GM12875 (cell line): ENCODE data around the gene CELF6.

Experiments
- H3K4me3 ChIP-seq: one replicate; pipeline ENCODE4 v1.5.1; 2011; ENCODE audit warnings: low read depth, low read length, control low read depth
- TF ChIP-seq, protein P1 (sequence below): IDR thresholded peaks from 2 replicates; pipeline ENCODE4 v1.5.1; 2011; ENCODE audit warnings: low read depth, mild to moderate bottlenecking, control low read depth, inconsistent platforms, low read length, moderate library complexity, borderline replicate concordance; ENCODE audit not compliant: insufficient read depth

Gene CELF6

DNA sequence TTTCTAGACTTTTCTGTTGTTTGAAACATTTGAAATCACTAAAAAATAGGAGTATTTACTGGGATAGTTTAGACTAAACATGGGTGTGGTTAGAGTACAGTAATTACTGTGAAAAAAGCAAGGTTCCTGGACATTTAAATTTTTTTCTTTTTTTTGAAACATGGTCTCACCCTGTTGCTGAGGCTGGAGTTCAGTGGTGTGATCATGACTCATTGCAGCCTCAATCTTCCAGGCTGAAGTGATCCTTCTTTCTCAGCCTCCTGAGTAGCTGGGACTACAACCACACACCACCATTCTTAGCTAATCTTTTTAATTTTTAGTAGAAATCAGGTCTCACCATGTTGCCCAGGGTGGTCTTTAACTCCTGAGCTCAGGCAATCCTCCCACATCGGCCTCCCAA lies 20.4 kb upstream of the CELF6 start:
- no peak overlapping the region for H3K4me3 ChIP-seq
- TF ChIP-seq, protein P1, sequence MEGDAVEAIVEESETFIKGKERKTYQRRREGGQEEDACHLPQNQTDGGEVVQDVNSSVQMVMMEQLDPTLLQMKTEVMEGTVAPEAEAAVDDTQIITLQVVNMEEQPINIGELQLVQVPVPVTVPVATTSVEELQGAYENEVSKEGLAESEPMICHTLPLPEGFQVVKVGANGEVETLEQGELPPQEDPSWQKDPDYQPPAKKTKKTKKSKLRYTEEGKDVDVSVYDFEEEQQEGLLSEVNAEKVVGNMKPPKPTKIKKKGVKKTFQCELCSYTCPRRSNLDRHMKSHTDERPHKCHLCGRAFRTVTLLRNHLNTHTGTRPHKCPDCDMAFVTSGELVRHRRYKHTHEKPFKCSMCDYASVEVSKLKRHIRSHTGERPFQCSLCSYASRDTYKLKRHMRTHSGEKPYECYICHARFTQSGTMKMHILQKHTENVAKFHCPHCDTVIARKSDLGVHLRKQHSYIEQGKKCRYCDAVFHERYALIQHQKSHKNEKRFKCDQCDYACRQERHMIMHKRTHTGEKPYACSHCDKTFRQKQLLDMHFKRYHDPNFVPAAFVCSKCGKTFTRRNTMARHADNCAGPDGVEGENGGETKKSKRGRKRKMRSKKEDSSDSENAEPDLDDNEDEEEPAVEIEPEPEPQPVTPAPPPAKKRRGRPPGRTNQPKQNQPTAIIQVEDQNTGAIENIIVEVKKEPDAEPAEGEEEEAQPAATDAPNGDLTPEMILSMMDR: no peak

DNA sequence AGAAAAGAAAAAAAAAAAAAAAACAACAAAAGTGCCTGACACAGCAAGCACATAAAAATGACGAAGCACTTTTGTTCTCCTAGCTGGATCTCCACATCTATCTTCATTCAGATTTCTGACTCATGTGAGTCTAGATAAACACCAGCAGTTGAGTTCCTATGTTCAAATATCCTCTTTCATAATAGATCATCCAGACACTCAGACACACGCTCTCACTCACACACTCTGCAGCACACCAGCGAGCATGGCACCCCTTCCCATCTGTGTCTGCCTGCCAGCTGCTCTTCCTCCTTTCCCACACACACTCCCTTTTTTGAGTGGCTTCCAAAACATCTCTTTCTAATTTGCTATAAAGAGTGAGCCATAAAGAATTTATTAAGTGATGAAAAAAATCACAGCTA lies 19.8 kb upstream of the CELF6 start:
- no peak overlapping the region for H3K4me3 ChIP-seq
- TF ChIP-seq, protein P1: no peak

DNA sequence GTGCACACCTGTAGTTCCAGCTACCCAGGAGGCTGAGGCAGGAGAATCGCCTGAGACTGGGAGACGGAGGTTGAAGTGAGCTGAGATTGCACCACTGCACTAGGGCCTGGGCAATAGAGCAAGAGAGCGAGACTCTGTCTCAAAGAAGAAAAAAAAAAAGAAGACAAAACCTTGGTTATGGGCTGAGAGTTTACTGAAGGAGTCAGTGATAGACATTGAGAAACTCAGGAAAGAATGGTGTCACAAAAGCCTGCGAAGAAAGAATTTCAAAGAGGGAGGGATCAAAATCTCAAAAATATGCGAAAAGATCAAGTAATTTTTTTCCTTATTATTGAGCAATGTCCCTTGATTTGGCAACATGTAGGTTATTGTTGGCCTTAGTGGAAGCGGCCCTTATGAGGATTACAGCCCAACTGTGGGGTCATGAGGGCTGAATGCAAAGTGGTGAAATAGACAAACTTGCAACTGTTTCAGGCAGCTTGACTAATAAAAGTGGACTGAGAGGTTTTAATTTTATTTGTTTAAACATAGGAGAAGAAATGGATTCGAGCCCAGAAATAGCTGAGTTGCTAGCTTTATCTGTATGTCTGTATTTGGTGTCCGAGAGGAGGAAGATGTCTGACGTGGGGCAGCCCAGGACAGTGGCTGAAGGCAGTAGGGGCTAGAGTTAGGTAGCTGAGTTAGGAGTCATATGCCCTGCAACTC lies 18.8 kb upstream of the CELF6 start:
- TF ChIP-seq, protein P1: no peak
- H3K4me3 ChIP-seq: no peak overlapping the region

DNA sequence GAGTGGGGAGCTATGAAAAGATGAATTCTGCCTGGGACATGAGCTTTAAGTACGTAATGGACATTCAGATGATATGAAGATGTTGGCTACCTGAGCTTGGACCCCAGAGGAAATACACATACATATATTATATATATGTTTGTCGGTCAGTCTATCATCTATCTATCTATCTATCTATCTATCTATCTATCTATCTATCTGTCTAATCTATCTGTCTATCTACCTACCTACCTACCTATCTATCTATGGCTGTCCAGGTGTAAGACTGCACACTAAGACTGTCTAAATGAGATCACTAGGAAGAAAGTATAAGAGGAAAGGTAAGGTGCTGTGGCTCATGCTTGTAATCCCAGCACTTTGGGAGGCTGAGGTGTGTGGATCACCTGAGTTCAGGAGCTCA lies 18.2 kb upstream of the CELF6 start:
- TF ChIP-seq, protein P1: no peak
- no peak overlapping the region for H3K4me3 ChIP-seq

DNA sequence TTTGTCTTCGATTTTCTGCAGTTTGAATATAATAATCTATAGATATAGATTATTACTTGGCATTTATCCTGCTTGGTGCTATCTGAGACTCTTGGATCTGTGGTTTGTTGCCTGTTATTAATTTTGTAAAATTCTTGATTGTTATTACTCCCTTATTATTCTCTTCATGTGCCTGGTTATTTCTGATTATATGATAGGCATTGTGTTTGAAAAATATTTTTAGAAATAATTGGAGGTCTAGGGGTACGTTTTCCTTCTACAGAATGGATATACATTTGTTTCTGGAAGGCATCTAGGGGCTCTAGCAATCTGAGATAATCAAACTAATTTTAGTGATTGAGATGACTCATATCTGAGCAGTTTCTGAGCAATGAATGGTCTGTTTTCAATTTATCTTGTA lies 14.9 kb upstream of the CELF6 start:
- H3K4me3 ChIP-seq: no peak overlapping the region
- TF ChIP-seq, protein P1: no peak

DNA sequence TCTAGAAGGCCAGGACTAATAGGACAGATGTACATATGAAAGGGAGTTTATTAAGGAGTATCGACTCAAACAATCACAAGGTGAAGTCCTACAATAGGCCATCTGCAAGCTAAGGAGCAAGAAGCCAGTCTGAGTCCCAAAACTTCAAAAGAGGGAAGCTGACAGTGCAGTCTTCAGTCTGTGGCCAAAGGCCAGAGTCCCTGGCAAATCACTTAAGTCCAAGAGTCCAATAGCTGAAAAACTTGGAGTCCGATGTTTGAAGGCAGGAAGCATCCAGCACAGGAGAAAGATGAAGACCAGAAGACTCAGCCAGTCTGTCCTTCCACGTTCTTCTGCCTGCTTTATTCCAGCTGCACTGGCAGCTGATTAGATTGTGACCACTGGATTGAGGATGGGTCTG lies 11.1 kb upstream of the CELF6 start:
- TF ChIP-seq, protein P1: no peak

DNA sequence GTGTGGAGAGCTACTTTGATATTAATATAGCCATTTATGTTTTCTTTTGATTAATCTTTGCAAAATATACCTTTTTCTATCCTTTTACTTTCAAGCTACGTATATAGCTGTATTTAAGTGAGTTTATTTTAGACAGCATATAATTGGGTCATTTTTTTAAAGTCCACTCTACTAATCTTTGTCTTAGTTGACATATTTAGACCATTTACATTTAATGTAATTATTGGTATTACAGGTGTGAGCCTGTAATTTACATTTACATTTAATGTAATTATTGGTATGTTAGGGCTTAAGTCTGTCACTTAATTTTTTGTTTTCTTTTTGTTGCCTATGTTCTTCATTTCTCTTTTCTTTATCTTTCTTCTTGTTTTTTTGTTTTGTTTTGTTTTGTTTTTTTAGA lies 3.8 kb upstream of the CELF6 start:
- TF ChIP-seq, protein P1: no peak
- no peak overlapping the region for H3K4me3 ChIP-seq

More for the DNA sequence above, 11.1 kb upstream of the CELF6 start:
- no peak overlapping the region for H3K4me3 ChIP-seq
